HG03432 (cell line): Measurements from ENCODE around the gene KRTAP4-3.
"Not testable (repeated sequence)": the region's sequence is repeated elsewhere in the genome, so short reads cannot be mapped to it uniquely, and the experiment has no call there.

Source experiments
- ATAC-seq: cut with Tn5 transposase; IDR thresholded peaks from one replicate; pipeline ENCODE4 v1.9.1; 2021; ENCODE audit warnings: mild to moderate bottlenecking, moderate library complexity; ENCODE audit not compliant: unreplicated experiment

The KRTAP4-3 gene

GRCh38 chr17:41119696-41120690 is 48.0 kb downstream of the KRTAP4-3 start:
- ATAC-seq: not testable (repeated sequence)

GRCh38 chr17:41118721-41119120 is 49.3 kb downstream of the KRTAP4-3 start:
- no peak for ATAC-seq

GRCh38 chr17:41117846-41118386 is 50.1 kb downstream of the KRTAP4-3 start, which contains the start of gene KRTAP4-11:
TSS of gene KRTAP4-11 (minus strand) at chr17:41118373. CDS start at chr17:41118315, 58 bp downstream.
- not testable (repeated sequence) for ATAC-seq
